A549 (cell line): Measurements from ENCODE around the gene HDDC2.

Source experiments
- EP300 ChIP-seq, 2 experiments: fragments of >200 bp; sonication (Bioruptor Twin); formaldehyde crosslinking; IDR thresholded peaks; 2 replicates in 1 of 2; 3 replicates in 1 of 2; pipeline ENCODE4 v1.6.1; 2016 to 2017
- MAZ ChIP-seq: fragments of 150-350 bp; IDR thresholded peaks from 2 replicates; pipeline ENCODE4 v1.6.1; 2014; ENCODE audit warnings: antibody characterized with exemption, low read depth, low read length, borderline replicate concordance

DNA sequence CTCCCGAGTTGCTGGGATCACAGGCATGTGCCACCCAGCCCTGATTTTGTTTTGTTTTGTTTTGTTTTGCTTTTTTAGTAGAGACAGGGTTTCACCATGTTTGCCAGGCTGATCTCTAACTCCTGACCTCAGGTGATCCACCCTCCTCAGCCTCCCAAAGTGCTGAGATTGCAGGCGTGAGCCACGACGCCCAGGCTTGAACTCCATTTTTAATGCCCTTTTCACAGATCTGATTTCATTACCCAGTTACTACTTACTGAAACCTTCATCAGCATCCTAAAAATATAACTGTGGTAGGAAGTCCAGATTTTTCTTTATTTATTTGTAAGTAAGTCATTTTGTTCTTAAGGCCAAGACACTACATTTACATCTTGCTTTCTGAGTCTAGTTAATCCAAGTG, 64.0 kb downstream of the HDDC2 start:
- no peak for TF ChIP-seq MAZ
- no peak for TF ChIP-seq EP300 (IDR thresholded peaks at IDR 0.05)
